Mesenchymal stem cell (in vitro differentiated cells and primary cell): ENCODE measurements around the gene ASGR2.

Source experiments
- DNase-seq: peaks from one replicate; pipeline ENCODE4 v3.0.0-alpha.2; 2013
- H2AFZ ChIP-seq: one replicate; pipeline ENCODE4 v1.6.1; 2013; ENCODE audit warnings: low read depth, mild to moderate bottlenecking, control low read depth, inconsistent platforms, low read length, moderate library complexity
- H2AK5ac ChIP-seq: 2 replicates; pipeline ENCODE4 v1.6.1; 2013; ENCODE audit warnings: low read length, moderate library complexity, mild to moderate bottlenecking, inconsistent platforms; ENCODE audit not compliant: severe bottlenecking
- H2BK120ac ChIP-seq: one replicate; pipeline ENCODE4 v1.6.1; 2013; ENCODE audit warnings: low read depth, mild to moderate bottlenecking, inconsistent platforms, low read length, moderate library complexity
- H2BK12ac ChIP-seq, 2 experiments: one replicate each; pipeline ENCODE4 v1.6.1; 2013; ENCODE audit warnings: inconsistent platforms in 2 of 2, low read length in 2 of 2, mild to moderate bottlenecking in 2 of 2, moderate library complexity in 2 of 2, control low read depth in 1 of 2
- H2BK15ac ChIP-seq: one replicate; pipeline ENCODE4 v1.6.1; 2013; ENCODE audit warnings: mild to moderate bottlenecking, low read depth, inconsistent platforms; ENCODE audit not compliant: poor library complexity, severe bottlenecking
- H2BK5ac ChIP-seq: 2 replicates; pipeline ENCODE4 v1.6.1; 2013; ENCODE audit warnings: low read depth, mild to moderate bottlenecking, low read length, control low read depth, inconsistent platforms; ENCODE audit not compliant: poor library complexity, severe bottlenecking
- H3K14ac ChIP-seq, 2 experiments: one replicate each; pipeline ENCODE4 v1.6.1; 2013; ENCODE audit warnings: inconsistent platforms in 2 of 2, low read length in 2 of 2, control low read depth in 1 of 2, mild to moderate bottlenecking in 1 of 2, moderate library complexity in 1 of 2
- H3K18ac ChIP-seq, 2 experiments: one replicate each; pipeline ENCODE4 v1.6.1; 2013; ENCODE audit warnings: inconsistent platforms in 2 of 2, low read length in 2 of 2, control low read depth in 1 of 2, low read depth in 1 of 2, mild to moderate bottlenecking in 1 of 2
- H3K23ac ChIP-seq, 2 experiments: one replicate each; pipeline ENCODE4 v1.6.1; 2013; ENCODE audit warnings: inconsistent platforms in 2 of 2, low read length in 2 of 2, mild to moderate bottlenecking in 2 of 2, moderate library complexity in 2 of 2, control low read depth in 1 of 2
- H3K27ac ChIP-seq: 2 replicates; pipeline ENCODE4 v1.5.1; 2013; ENCODE audit warnings: mild to moderate bottlenecking, moderate library complexity, low read length, control low read depth, inconsistent platforms; ENCODE audit not compliant: poor library complexity, severe bottlenecking
- H3K27me3 ChIP-seq, 2 experiments: 2 replicates each; pipeline versions ENCODE4 v1.6.1 to v1.7.0; 2013; ENCODE audit warnings: low read length in 2 of 2, mild to moderate bottlenecking in 2 of 2, moderate library complexity in 2 of 2, control low read depth in 1 of 2, inconsistent platforms in 1 of 2; ENCODE audit not compliant: control insufficient read depth in 1 of 2, insufficient read depth in 1 of 2
- H3K36me3 ChIP-seq, 2 experiments: 2 replicates each; pipeline versions ENCODE4 v1.6.1 to v1.7.0; 2013; ENCODE audit warnings: low read length in 2 of 2, control low read depth in 1 of 2, inconsistent platforms in 1 of 2, low read depth in 1 of 2, mild to moderate bottlenecking in 1 of 2; ENCODE audit not compliant: insufficient read depth in 2 of 2, control insufficient read depth in 1 of 2
- H3K4ac ChIP-seq, 2 experiments: one replicate each; pipeline ENCODE4 v1.6.1; 2013; ENCODE audit warnings: inconsistent platforms in 2 of 2, low read length in 2 of 2, mild to moderate bottlenecking in 2 of 2, moderate library complexity in 2 of 2, control low read depth in 1 of 2, low read depth in 1 of 2
- H3K4me1 ChIP-seq: 2 replicates; pipeline ENCODE4 v1.6.1; 2013; ENCODE audit warnings: low read depth, low read length, control low read depth; ENCODE audit not compliant: control insufficient read depth, insufficient read depth
- H3K4me2 ChIP-seq: 2 replicates; pipeline ENCODE4 v1.6.1; 2013; ENCODE audit warnings: low read length, mild to moderate bottlenecking, inconsistent platforms; ENCODE audit not compliant: poor library complexity, severe bottlenecking
- H3K4me3 ChIP-seq, 2 experiments: 2 replicates each; pipeline versions ENCODE4 v1.5.1 to v1.7.0; 2013; ENCODE audit warnings: low read length in 2 of 2, mild to moderate bottlenecking in 2 of 2, control low read depth in 1 of 2, low read depth in 1 of 2; ENCODE audit not compliant: insufficient read depth in 1 of 2
- H3K79me1 ChIP-seq: replicated peaks from 2 replicates; pipeline ENCODE4 v1.6.1; 2013; ENCODE audit warnings: mild to moderate bottlenecking, control low read depth, low read length, inconsistent platforms; ENCODE audit not compliant: poor library complexity, severe bottlenecking
- H3K9ac ChIP-seq: 2 replicates; pipeline ENCODE4 v1.7.0; 2013; ENCODE audit warnings: mild to moderate bottlenecking, low read length, moderate library complexity
- H3K9me3 ChIP-seq: 2 replicates; pipeline ENCODE4 v1.7.0; 2013; ENCODE audit warnings: mild to moderate bottlenecking, low read length; ENCODE audit not compliant: control insufficient read depth
- H4K8ac ChIP-seq: one replicate; pipeline ENCODE4 v1.6.1; 2013; ENCODE audit warnings: inconsistent platforms, mild to moderate bottlenecking, low read length, moderate library complexity
- H4K91ac ChIP-seq: one replicate; pipeline ENCODE4 v1.6.1; 2013; ENCODE audit warnings: mild to moderate bottlenecking, low read length, inconsistent platforms
- WGBS: methylation state at CpG from one replicate; pipeline ENCODE4 v1.1.7; 2013; ENCODE audit warnings: mixed read lengths; 5-methylcytosine and 5-hydroxymethylcytosine counted together

ASGR2 gene

GRCh38 chr17:7113273-7114071 is 1.1 kb downstream of the ASGR2 start:
- Histone ChIP-seq H3K18ac (no peak overlapping the region), H3K23ac (no peak overlapping the region), H2BK15ac (no peak overlapping the region), H4K8ac (no peak overlapping the region), H3K4me1 (peaks cover 3% of the 10 kb centered on the region), H2BK5ac (no peak overlapping the region), H2AK5ac (no peak overlapping the region), H3K4me3 (no peak overlapping the region), H3K27ac (no peak overlapping the region), H3K36me3 (no peaks in the 10 kb centered on the region), H2BK12ac (no peak overlapping the region), H3K14ac (no peak overlapping the region), H3K79me1 (no peaks in the 10 kb centered on the region), H2BK120ac (no peak overlapping the region), H3K9me3 (peaks cover 3% of the 10 kb centered on the region), H2AFZ (no peak overlapping the region), H3K4ac (no peak overlapping the region), H3K27me3 (peaks cover 7 to 71% of the 10 kb centered on the region in 2 experiments), H3K4me2 (no peak overlapping the region), H4K91ac (peak overlapping the region; percentile 61), H3K9ac (no peak overlapping the region)
- no peak for DNase-seq
- WGBS = 93% methylated on average over 15 of the region's 15 CpGs

DNA sequence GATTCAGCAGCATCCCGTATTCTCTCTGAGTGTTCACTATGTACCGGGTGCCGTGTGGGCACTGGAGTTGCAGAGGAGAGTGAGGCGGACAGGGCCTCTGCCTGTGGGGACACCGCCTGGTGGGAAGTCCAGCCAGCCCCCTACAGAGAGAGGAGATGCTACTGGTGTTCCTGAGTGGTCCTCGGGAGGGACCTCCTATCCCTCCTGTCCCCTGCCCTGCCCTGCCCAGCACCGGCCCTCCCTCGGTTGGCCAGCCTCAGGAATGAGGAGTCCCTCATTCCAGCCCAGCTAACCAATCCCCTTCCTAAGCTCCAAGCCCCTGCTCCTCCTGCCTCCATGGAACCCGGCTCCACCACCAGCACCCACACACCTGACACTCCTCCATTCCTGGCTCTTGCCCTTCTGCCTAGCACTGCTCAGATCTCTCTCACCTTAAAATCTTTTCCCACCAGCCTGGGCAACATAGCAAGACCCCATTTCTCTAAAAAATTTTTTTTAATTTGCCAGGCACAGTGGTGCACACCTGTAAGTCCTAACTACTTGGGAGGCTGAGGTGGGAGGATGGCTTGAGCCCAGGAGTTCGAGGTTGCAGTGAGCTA is 2.0 kb downstream of the ASGR2 start:
- H3K4me1 ChIP-seq = peaks cover 3% of the 10 kb centered on the region
- H3K79me1 ChIP-seq = no peaks in the 10 kb centered on the region
- no peak for DNase-seq
- H3K36me3 ChIP-seq = no peaks in the 10 kb centered on the region
- no peak overlapping the region for H3K4ac ChIP-seq
- H3K27ac ChIP-seq = no peak overlapping the region
- peak overlapping the region; percentile 19 for H4K8ac ChIP-seq
- H3K27me3 ChIP-seq = peaks cover 6 to 73% of the 10 kb centered on the region in 2 experiments
- peaks cover 3% of the 10 kb centered on the region for H3K9me3 ChIP-seq
- no peak overlapping the region for H2AK5ac ChIP-seq
- no peak overlapping the region for H2BK12ac ChIP-seq
- 89% methylated on average over 8 of the region's 10 CpGs for WGBS
- no peak overlapping the region for H2BK15ac ChIP-seq
- no peak overlapping the region for H3K9ac ChIP-seq
- no peak overlapping the region for H3K4me2 ChIP-seq
- no peak overlapping the region for H2AFZ ChIP-seq
- no peak overlapping the region for H3K4me3 ChIP-seq
- H3K18ac ChIP-seq = no peak overlapping the region
- H3K23ac ChIP-seq = no peak overlapping the region
- no peak overlapping the region for H2BK120ac ChIP-seq
- no peak overlapping the region for H2BK5ac ChIP-seq
- H3K14ac ChIP-seq = no peak overlapping the region
- H4K91ac ChIP-seq = no peak overlapping the region

DNA sequence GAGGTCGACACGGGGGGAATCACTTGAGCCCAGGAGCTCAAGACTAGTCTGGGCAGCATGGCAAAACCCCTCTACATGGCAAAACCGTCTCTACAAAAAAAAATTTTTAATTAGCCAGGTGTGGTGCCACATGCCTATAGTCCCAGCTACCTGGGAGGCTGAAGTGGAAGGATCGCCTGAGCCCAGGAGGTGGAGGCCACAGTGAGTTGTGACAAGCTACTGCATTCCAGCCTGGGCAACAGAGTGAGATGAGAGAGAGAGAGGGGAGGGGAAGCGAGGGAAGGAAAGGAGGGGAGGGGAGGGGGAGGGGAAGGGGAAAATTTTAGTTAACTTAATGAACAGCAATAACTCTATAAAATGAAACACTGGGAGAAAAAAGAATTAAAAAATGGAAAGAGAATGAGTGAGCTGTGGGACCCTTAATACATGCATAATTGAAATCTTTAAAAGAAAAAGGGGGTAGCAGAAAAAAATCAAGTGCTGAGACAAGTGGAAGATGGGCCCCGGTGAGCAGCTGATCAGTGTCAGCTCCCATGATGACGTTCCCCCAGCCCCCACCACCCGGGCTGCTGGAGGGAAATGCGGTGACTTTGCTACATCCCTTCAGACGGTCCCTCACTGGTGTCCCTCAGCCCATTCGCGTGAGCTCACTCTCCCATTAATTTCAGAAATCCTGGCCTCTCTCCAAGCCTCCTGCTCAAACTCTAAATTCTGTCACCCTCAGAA is 2.7 kb downstream of the ASGR2 start:
- no peak for DNase-seq
- no peaks in the 10 kb centered on the region for H3K36me3 ChIP-seq
- no peak overlapping the region for H3K4ac ChIP-seq
- no peaks in the 10 kb centered on the region for H3K79me1 ChIP-seq
- H3K9ac ChIP-seq = no peak overlapping the region
- no peak overlapping the region for H4K8ac ChIP-seq
- H3K18ac ChIP-seq = no peak overlapping the region
- no peak overlapping the region for H3K27ac ChIP-seq
- WGBS = 69% methylated on average over 11 of the region's 12 CpGs
- H3K4me2 ChIP-seq = no peak overlapping the region
- H2BK120ac ChIP-seq = no peak overlapping the region
- no peak overlapping the region for H3K14ac ChIP-seq
- peaks cover 3% of the 10 kb centered on the region for H3K4me1 ChIP-seq
- no peak overlapping the region for H2BK12ac ChIP-seq
- H2BK15ac ChIP-seq = no peak overlapping the region
- no peak overlapping the region for H3K4me3 ChIP-seq
- H4K91ac ChIP-seq = no peak overlapping the region
- peaks cover 0 to 73% of the 10 kb centered on the region in 2 experiments for H3K27me3 ChIP-seq
- no peak overlapping the region for H2BK5ac ChIP-seq
- H3K23ac ChIP-seq = no peak overlapping the region
- H3K9me3 ChIP-seq = no peaks in the 10 kb centered on the region
- H2AFZ ChIP-seq = no peak overlapping the region
- H2AK5ac ChIP-seq = no peak overlapping the region
